ENCODE measurements around the gene MAN2A2. TPM values are rescaled to one million over a fixed set of nuclear protein-coding genes. Genes with fewer than 3 reads are reported as not detected.

The MAN2A2 gene
- total RNA-seq, 1 donor from 2014 or later: 18.5 TPM

DNA sequence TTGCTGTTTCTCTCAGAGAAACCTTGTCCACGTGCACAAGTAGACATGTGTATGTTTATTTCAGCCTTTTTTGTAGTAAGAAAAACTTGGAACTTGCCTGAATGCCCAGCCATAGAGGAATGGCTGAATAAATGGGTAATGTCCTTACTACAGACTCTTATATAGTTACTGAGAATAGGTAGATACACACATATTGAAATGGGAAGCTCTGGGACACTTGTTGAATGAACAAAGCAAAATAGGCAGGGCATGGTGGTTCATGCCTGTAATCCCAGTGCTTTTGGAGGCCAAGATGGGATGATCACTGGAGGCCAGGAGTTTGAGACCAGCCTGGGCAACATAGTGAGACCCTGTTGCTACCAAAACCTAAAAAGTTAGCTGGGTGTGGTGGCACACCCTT lies 33.7 kb downstream of the MAN2A2 start:
- Mint-ChIP-seq H3K4me3 (ENCODE audit: unreplicated experiment) (no peak overlapping the region), H3K27me3 (ENCODE audit: low read depth, unreplicated experiment) (peaks cover 2% of the 10 kb centered on the region), H3K27ac (ENCODE audit: unreplicated experiment) (no peak overlapping the region), H3K9me3 (ENCODE audit: unreplicated experiment) (no peaks in the 10 kb centered on the region), H3K4me1 (ENCODE audit: low read depth, unreplicated experiment) (peaks cover 12% of the 10 kb centered on the region), H3K36me3 (ENCODE audit: low read depth, unreplicated experiment) (peaks cover 12% of the 10 kb centered on the region)
- peaks cover 11% of the 10 kb centered on the region for H4K20me1 ChIP-seq (ENCODE audit: insufficient read depth, low read length)
- H3K4me2 ChIP-seq (ENCODE audit: low read length): peak overlapping the region; percentile 92
- no peaks in the 10 kb centered on the region for H3K9me3 ChIP-seq (ENCODE audit: insufficient read depth, low read depth, low read length)
- TF ChIP-seq, protein P1, sequence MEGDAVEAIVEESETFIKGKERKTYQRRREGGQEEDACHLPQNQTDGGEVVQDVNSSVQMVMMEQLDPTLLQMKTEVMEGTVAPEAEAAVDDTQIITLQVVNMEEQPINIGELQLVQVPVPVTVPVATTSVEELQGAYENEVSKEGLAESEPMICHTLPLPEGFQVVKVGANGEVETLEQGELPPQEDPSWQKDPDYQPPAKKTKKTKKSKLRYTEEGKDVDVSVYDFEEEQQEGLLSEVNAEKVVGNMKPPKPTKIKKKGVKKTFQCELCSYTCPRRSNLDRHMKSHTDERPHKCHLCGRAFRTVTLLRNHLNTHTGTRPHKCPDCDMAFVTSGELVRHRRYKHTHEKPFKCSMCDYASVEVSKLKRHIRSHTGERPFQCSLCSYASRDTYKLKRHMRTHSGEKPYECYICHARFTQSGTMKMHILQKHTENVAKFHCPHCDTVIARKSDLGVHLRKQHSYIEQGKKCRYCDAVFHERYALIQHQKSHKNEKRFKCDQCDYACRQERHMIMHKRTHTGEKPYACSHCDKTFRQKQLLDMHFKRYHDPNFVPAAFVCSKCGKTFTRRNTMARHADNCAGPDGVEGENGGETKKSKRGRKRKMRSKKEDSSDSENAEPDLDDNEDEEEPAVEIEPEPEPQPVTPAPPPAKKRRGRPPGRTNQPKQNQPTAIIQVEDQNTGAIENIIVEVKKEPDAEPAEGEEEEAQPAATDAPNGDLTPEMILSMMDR (IDR thresholded peaks at IDR 0.05; ENCODE audit: insufficient read depth, low read depth, low read length): no peak
- no peak for TF ChIP-seq EZH2 (IDR thresholded peaks at IDR 0.05; ENCODE audit: insufficient read depth, low read length)
- H2AFZ ChIP-seq (ENCODE audit: low read depth, low read length): no peak overlapping the region
- peaks cover 23% of the 10 kb centered on the region for H3K4me1 ChIP-seq (ENCODE audit: insufficient read depth, low read length)
- H3K36me3 ChIP-seq (ENCODE audit: insufficient read depth, low read length): peaks cover 26% of the 10 kb centered on the region
- no peak overlapping the region for H3K27ac ChIP-seq (ENCODE audit: low read depth, low read length)
- no peak overlapping the region for H3K9ac ChIP-seq (ENCODE audit: low read length)
- FAIRE-seq (no peak), DNase-seq (ENCODE audit: low read depth) (no peak)
- H3K79me2 ChIP-seq (ENCODE audit: insufficient read depth, low read length): peaks cover 24% of the 10 kb centered on the region
- H3K27me3 ChIP-seq (ENCODE audit: insufficient read depth, low read length): no peaks in the 10 kb centered on the region
- no peak overlapping the region for H3K4me3 ChIP-seq (ENCODE audit: insufficient read depth, low read depth, low read length)

GRCh38 chr15:90938261-90938660 lies 35.2 kb downstream of the MAN2A2 start:
- no peak for TF ChIP-seq EZH2 (IDR thresholded peaks at IDR 0.05; ENCODE audit: insufficient read depth, low read length)
- Mint-ChIP-seq H3K4me3 (ENCODE audit: unreplicated experiment) (no peak overlapping the region), H3K27me3 (ENCODE audit: low read depth, unreplicated experiment) (no peaks in the 10 kb centered on the region), H3K9me3 (ENCODE audit: unreplicated experiment) (no peaks in the 10 kb centered on the region), H3K36me3 (ENCODE audit: low read depth, unreplicated experiment) (peaks cover 12% of the 10 kb centered on the region), H3K4me1 (ENCODE audit: low read depth, unreplicated experiment) (peaks cover 12% of the 10 kb centered on the region), H3K27ac (ENCODE audit: unreplicated experiment) (no peak overlapping the region)
- FAIRE-seq (no peak), DNase-seq (ENCODE audit: low read depth) (no peak)
- Histone ChIP-seq H3K4me1 (ENCODE audit: insufficient read depth, low read length) (peaks cover 20% of the 10 kb centered on the region), H3K9me3 (ENCODE audit: insufficient read depth, low read depth, low read length) (no peaks in the 10 kb centered on the region), H3K9ac (ENCODE audit: low read length) (no peak overlapping the region), H3K27ac (ENCODE audit: low read depth, low read length) (no peak overlapping the region), H3K79me2 (ENCODE audit: insufficient read depth, low read length) (peaks cover 24% of the 10 kb centered on the region), H3K4me2 (ENCODE audit: low read length) (no peak overlapping the region), H3K36me3 (ENCODE audit: insufficient read depth, low read length) (peaks cover 36% of the 10 kb centered on the region), H3K27me3 (ENCODE audit: insufficient read depth, low read length) (no peaks in the 10 kb centered on the region), H2AFZ (ENCODE audit: low read depth, low read length) (no peak overlapping the region), H4K20me1 (ENCODE audit: insufficient read depth, low read length) (peaks cover 18% of the 10 kb centered on the region), H3K4me3 (ENCODE audit: insufficient read depth, low read depth, low read length) (no peak overlapping the region)

DNA sequence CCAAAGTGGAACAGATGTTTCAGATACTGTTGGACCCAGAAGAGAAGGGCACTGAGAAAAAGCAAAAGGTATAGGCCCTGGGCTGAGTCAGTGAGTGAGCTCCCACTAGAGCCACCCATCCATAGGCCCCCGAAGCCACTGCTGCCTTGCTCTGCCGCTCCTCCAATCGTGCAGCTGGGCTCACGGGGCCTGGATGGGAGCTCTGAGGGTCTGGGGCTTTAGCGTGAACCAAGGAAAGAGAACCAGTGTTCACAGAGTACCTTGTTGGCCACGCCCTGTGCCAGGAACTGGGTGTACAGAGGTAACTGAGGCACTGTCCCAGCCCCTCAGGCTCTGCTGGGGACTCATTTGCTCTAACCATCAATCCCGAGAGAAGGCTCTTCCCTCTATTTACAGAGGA lies 36.7 kb downstream of the MAN2A2 start:
- H3K36me3 Mint-ChIP-seq (ENCODE audit: low read depth, unreplicated experiment): peaks cover 14% of the 10 kb centered on the region
- peaks cover 9% of the 10 kb centered on the region for H3K4me1 Mint-ChIP-seq (ENCODE audit: low read depth, unreplicated experiment)
- no peaks in the 10 kb centered on the region for H3K9me3 Mint-ChIP-seq (ENCODE audit: unreplicated experiment)
- DNase-seq (ENCODE audit: low read depth) (no peak), FAIRE-seq (no peak)
- peaks cover 18% of the 10 kb centered on the region for H4K20me1 ChIP-seq (ENCODE audit: insufficient read depth, low read length)
- H3K9me3 ChIP-seq (ENCODE audit: insufficient read depth, low read depth, low read length): no peaks in the 10 kb centered on the region
- no peaks in the 10 kb centered on the region for H3K27me3 Mint-ChIP-seq (ENCODE audit: low read depth, unreplicated experiment)
- H2AFZ ChIP-seq (ENCODE audit: low read depth, low read length): no peak overlapping the region
- H3K27me3 ChIP-seq (ENCODE audit: insufficient read depth, low read length): no peaks in the 10 kb centered on the region
- no peak overlapping the region for H3K4me3 Mint-ChIP-seq (ENCODE audit: unreplicated experiment)
- no peak overlapping the region for H3K4me2 ChIP-seq (ENCODE audit: low read length)
- no peak for TF ChIP-seq EZH2 (IDR thresholded peaks at IDR 0.05; ENCODE audit: insufficient read depth, low read length)
- TF ChIP-seq, protein P1 (IDR thresholded peaks at IDR 0.05; ENCODE audit: insufficient read depth, low read depth, low read length): no peak
- H3K79me2 ChIP-seq (ENCODE audit: insufficient read depth, low read length): peaks cover 24% of the 10 kb centered on the region
- H3K4me1 ChIP-seq (ENCODE audit: insufficient read depth, low read length): peaks cover 15% of the 10 kb centered on the region
- H3K36me3 ChIP-seq (ENCODE audit: insufficient read depth, low read length): peaks cover 50% of the 10 kb centered on the region
- H3K27ac Mint-ChIP-seq (ENCODE audit: unreplicated experiment): no peak overlapping the region
- no peak overlapping the region for H3K27ac ChIP-seq (ENCODE audit: low read depth, low read length)
- H3K4me3 ChIP-seq (ENCODE audit: insufficient read depth, low read depth, low read length): no peak overlapping the region
- H3K9ac ChIP-seq (ENCODE audit: low read length): no peak overlapping the region
